ENCODE results near the gene OR2B2. TPM values are rescaled to one million over a fixed set of nuclear protein-coding genes. Genes with fewer than 3 reads are reported as not detected.

The OR2B2 gene
- total RNA-seq, 2 experiments from 2014 or later = not detected

GRCh38 chr6:27861861-27862260, 50.3 kb downstream of the OR2B2 start:
- ChIA-PET CTCF (interaction anchor here (1.3 kb wide), 1 partner anchor 13 kb away, joined by 4 read pairs; no protein-coding TSS in a partner anchor), POLR2A (interaction anchor here (2.7 to 21.5 kb wide), 4 partner anchors 11 to 34 kb away, joined by 11 to 1105 read pairs (median 416); a partner anchor contains a TSS)
- TF ChIP-seq CTCF (IDR thresholded peaks at IDR 0.05) = no peak
- intact Hi-C loops (cut with micrococcal nuclease) = no loop called here
- Mint-ChIP-seq H3K4me1 (ENCODE audit: low read depth) (peaks cover 20% of the 10 kb centered on the region), H3K4me3 (no peak overlapping the region), H3K9me3 (no peaks in the 10 kb centered on the region), H3K36me3 (ENCODE audit: low read depth) (peaks cover 15% of the 10 kb centered on the region), H3K27me3 (no peaks in the 10 kb centered on the region), H3K27ac (no peak overlapping the region)
- no peak for ATAC-seq
- DNase-seq = no peak

GRCh38 chr6:27861276-27861840, 50.8 kb downstream of the OR2B2 start:
- DNase-seq = no peak
- peaks cover 17% of the 10 kb centered on the region for H3K4me1 Mint-ChIP-seq (ENCODE audit: low read depth)
- ChIA-PET CTCF (interaction anchor here (1.3 kb wide), 1 partner anchor 13 kb away, joined by 4 read pairs; no protein-coding TSS in a partner anchor), POLR2A (interaction anchor here (2.7 to 21.5 kb wide), 4 partner anchors 12 to 34 kb away, joined by 11 to 1105 read pairs (median 416); a partner anchor contains a TSS)
- H3K27ac Mint-ChIP-seq = no peak overlapping the region
- peaks cover 12% of the 10 kb centered on the region for H3K36me3 Mint-ChIP-seq (ENCODE audit: low read depth)
- no peak for TF ChIP-seq CTCF (IDR thresholded peaks at IDR 0.05)
- ATAC-seq = no peak
- intact Hi-C loops (cut with micrococcal nuclease) = no loop called here
- H3K9me3 Mint-ChIP-seq = no peaks in the 10 kb centered on the region
- no peak overlapping the region for H3K4me3 Mint-ChIP-seq
- H3K27me3 Mint-ChIP-seq = no peaks in the 10 kb centered on the region

Other genes with a start within 250 kb of the OR2B2 start
- gene OR2B6, start 44.8 kb upstream of the OR2B2 start, total RNA-seq = not detected
- gene ZNF165, start 168.2 kb upstream of the OR2B2 start, total RNA-seq = 1 to 10 TPM; 3.5 to 3.6 TPM
- gene ZSCAN16, start 212.2 kb upstream of the OR2B2 start, total RNA-seq = 1 to 10 TPM; 2.0 to 2.3 TPM
- 10 to 100 TPM; 18.9 to 20.3 TPM for gene ZKSCAN8, start 229.5 kb upstream of the OR2B2 start, total RNA-seq

Measured in activated CD8-positive, alpha-beta T cell treated with anti-CD3 and anti-CD28 coated beads for 36 hours (primary cell).